Calu3 (cell line): ENCODE results near the gene NTM. TPM values are rescaled to one million over a fixed set of nuclear protein-coding genes. Genes with fewer than 3 reads are reported as not detected.

Source experiments
- BruUV-seq: library from RNA; stranded (reverse); fragments of 400-500 nt; replicated peaks from 2 replicates; lab custom pipeline; 2021; lab: Mats Ljungman, UMichigan
- CTCF ChIA-PET: fragments of 300-600 bp; sonication (Branson Sonifier 250); formaldehyde crosslinking; loops from one replicate; lab custom pipeline; 2022; ENCODE audit warnings: antibody characterized with exemption; lab: Charles Lee
- DNase-seq: peaks from one replicate; pipeline ENCODE4 v3.0.0; 2022
- H3K27ac Mint-ChIP-seq: one replicate; pipeline ENCODE4 v1.8.0; 2022; ENCODE audit warnings: mixed read lengths; ENCODE audit not compliant: unreplicated experiment
- H3K27me3 Mint-ChIP-seq: one replicate; pipeline ENCODE4 v1.8.0; 2022; ENCODE audit warnings: mixed read lengths; ENCODE audit not compliant: unreplicated experiment
- H3K36me3 Mint-ChIP-seq: one replicate; pipeline ENCODE4 v1.8.0; 2022; ENCODE audit warnings: mild to moderate bottlenecking, moderate library complexity, mixed read lengths; ENCODE audit not compliant: insufficient read depth, unreplicated experiment
- H3K4me1 Mint-ChIP-seq: one replicate; pipeline ENCODE4 v1.8.0; 2022; ENCODE audit warnings: mild to moderate bottlenecking, low read depth, mixed read lengths; ENCODE audit not compliant: unreplicated experiment
- H3K4me3 Mint-ChIP-seq: one replicate; pipeline ENCODE4 v1.8.0; 2022; ENCODE audit warnings: mild to moderate bottlenecking, low read depth, moderate library complexity, mixed read lengths; ENCODE audit not compliant: unreplicated experiment
- H3K9me3 Mint-ChIP-seq: one replicate; pipeline ENCODE4 v1.8.0; 2022; ENCODE audit warnings: low read depth, mixed read lengths; ENCODE audit not compliant: unreplicated experiment
- CTCF ChIP-seq: fragments of 200-600 bp; IDR thresholded peaks from one replicate; pipeline ENCODE4 v1.8.0; 2022; ENCODE audit warnings: antibody characterized with exemption; ENCODE audit not compliant: unreplicated experiment
- intact Hi-C: fragments of 100-400 bp; cut with micrococcal nuclease; formaldehyde crosslinking; loops from one replicate; pipeline ENCODE4 v1.10.0; 2022; ENCODE audit not compliant: unreplicated experiment
- total RNA-seq: library from RNA; stranded (reverse); gene quantifications from 2 replicates; pipeline ENCODE4 v1.2.3, GENCODE V29; 2022

Gene NTM
- total RNA-seq, 1 experiment from 2014 or later = not detected

DNA sequence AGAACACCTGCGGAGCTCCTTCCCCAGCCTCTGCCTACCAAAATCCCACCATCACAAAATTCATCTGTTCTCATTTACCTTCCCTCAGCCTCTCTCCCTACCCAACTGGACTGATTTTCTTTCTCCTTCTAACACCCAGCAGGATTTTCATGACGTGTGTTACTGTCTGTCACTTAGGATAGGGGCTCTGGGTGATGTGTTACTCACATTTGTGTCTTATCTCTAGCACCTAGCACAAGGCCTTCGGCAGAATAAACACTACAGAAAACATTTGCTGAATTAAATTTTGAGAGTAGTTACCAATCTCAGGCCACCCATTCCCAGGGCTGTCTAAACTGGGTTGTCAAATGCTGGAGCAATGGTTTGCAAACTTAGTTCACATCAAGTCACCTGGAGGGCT, 88.0 kb downstream of the NTM start:
- intact Hi-C loops = no loop called here
- TF ChIP-seq CTCF = no peak
- no peak overlapping the region for H3K27ac Mint-ChIP-seq
- no peaks in the 10 kb centered on the region for H3K27me3 Mint-ChIP-seq
- no peaks in the 10 kb centered on the region for H3K36me3 Mint-ChIP-seq
- no peaks in the 10 kb centered on the region for H3K4me1 Mint-ChIP-seq
- BruUV-seq = no TSS peak
- DNase-seq = no peak
- H3K9me3 Mint-ChIP-seq = peaks cover 23% of the 10 kb centered on the region
- CTCF ChIA-PET = no interaction called here
- H3K4me3 Mint-ChIP-seq = no peak overlapping the region

DNA sequence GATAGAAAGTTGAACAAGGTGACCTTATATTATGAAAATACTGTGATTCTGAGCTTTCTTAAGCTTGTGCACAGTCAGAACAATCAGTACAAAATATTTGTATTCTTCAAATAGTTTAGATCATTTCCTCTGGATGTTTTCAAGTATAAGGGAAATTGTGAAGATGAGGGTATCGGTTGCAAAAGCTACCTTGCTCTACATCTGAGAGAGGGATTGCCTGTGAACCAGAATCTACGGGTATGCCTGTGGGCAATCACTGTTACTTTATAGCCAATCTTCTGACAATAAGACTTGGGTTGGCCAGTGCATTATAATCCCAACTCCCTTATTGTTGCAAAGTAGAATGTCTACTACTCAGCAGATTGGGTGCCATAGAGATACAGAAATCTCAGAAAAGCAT, 90.5 kb downstream of the NTM start:
- intact Hi-C loops = no loop called here
- H3K9me3 Mint-ChIP-seq = peaks cover 22% of the 10 kb centered on the region
- H3K4me3 Mint-ChIP-seq = no peak overlapping the region
- no peaks in the 10 kb centered on the region for H3K27me3 Mint-ChIP-seq
- DNase-seq = no peak
- no peaks in the 10 kb centered on the region for H3K4me1 Mint-ChIP-seq
- no peak for TF ChIP-seq CTCF
- CTCF ChIA-PET = no interaction called here
- no TSS peak for BruUV-seq
- H3K36me3 Mint-ChIP-seq = no peaks in the 10 kb centered on the region
- H3K27ac Mint-ChIP-seq = no peak overlapping the region

DNA sequence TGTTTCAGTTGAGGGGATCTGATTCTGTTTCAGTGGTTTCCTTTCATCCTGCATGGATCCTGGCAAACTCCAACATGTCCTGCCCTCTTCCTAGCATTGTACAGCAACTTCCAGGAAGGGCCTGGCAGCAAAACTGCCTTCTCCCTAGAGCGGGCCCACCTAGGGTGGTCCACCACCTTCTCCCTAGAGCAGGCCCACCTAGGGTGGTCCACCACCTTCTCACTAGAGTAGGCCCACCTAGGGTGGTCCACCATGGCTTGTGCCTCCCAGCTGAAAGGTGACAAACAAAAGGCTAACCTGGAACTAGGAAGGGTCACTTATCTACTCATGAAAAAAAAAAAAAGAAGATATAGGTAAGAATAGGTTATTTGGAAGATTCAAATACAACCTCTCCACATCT, 92.2 kb downstream of the NTM start:
- no TSS peak for BruUV-seq
- Mint-ChIP-seq H3K9me3 (peaks cover 17% of the 10 kb centered on the region), H3K4me3 (no peak overlapping the region), H3K4me1 (no peaks in the 10 kb centered on the region), H3K27me3 (no peaks in the 10 kb centered on the region), H3K36me3 (no peaks in the 10 kb centered on the region), H3K27ac (no peak overlapping the region)
- CTCF ChIA-PET = no interaction called here
- intact Hi-C loops = no loop called here
- DNase-seq = no peak
- no peak for TF ChIP-seq CTCF

GRCh38 chr11:131463162-131463561, 92.7 kb downstream of the NTM start:
- no peak overlapping the region for H3K4me3 Mint-ChIP-seq
- no peak overlapping the region for H3K27ac Mint-ChIP-seq
- H3K4me1 Mint-ChIP-seq = no peaks in the 10 kb centered on the region
- H3K9me3 Mint-ChIP-seq = peaks cover 14% of the 10 kb centered on the region
- DNase-seq = no peak
- BruUV-seq = no TSS peak
- H3K36me3 Mint-ChIP-seq = no peaks in the 10 kb centered on the region
- intact Hi-C loops = no loop called here
- no peak for TF ChIP-seq CTCF
- CTCF ChIA-PET = no interaction called here
- H3K27me3 Mint-ChIP-seq = no peaks in the 10 kb centered on the region
